ENCODE results near the gene GP1BA. TPM values are rescaled to one million over a fixed set of nuclear protein-coding genes. Genes with fewer than 3 reads are reported as not detected.

GP1BA gene
- total and polyA plus RNA-seq, 2 of the 8 experiments (the other 6 are each of a cell fraction or from before 2014, with no cell fraction given): not detected

DNA sequence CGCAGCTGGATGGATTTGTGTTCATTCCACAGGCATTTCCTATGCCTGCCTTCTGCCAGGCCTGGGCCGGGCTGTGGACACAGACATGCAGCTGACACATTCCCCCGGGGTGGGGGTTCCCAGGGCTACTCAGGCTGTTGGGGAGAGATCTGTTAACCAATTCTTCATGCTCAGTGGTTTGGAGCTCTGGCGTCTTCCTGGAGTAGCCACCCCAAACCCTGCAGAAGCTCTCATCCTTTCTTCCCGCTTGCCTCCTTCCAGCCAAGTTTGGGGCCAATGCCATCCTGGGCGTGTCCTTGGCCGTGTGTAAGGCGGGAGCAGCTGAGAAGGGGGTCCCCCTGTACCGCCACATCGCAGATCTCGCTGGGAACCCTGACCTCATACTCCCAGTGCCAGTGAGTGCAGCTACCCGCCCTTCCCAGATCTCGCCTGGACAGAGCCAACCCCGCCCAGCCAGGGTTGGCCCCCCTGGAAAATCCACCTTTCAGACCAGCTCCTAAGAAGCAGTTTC, 21.4 kb downstream of the GP1BA start (continued):
- TF ChIP-seq, protein P1, sequence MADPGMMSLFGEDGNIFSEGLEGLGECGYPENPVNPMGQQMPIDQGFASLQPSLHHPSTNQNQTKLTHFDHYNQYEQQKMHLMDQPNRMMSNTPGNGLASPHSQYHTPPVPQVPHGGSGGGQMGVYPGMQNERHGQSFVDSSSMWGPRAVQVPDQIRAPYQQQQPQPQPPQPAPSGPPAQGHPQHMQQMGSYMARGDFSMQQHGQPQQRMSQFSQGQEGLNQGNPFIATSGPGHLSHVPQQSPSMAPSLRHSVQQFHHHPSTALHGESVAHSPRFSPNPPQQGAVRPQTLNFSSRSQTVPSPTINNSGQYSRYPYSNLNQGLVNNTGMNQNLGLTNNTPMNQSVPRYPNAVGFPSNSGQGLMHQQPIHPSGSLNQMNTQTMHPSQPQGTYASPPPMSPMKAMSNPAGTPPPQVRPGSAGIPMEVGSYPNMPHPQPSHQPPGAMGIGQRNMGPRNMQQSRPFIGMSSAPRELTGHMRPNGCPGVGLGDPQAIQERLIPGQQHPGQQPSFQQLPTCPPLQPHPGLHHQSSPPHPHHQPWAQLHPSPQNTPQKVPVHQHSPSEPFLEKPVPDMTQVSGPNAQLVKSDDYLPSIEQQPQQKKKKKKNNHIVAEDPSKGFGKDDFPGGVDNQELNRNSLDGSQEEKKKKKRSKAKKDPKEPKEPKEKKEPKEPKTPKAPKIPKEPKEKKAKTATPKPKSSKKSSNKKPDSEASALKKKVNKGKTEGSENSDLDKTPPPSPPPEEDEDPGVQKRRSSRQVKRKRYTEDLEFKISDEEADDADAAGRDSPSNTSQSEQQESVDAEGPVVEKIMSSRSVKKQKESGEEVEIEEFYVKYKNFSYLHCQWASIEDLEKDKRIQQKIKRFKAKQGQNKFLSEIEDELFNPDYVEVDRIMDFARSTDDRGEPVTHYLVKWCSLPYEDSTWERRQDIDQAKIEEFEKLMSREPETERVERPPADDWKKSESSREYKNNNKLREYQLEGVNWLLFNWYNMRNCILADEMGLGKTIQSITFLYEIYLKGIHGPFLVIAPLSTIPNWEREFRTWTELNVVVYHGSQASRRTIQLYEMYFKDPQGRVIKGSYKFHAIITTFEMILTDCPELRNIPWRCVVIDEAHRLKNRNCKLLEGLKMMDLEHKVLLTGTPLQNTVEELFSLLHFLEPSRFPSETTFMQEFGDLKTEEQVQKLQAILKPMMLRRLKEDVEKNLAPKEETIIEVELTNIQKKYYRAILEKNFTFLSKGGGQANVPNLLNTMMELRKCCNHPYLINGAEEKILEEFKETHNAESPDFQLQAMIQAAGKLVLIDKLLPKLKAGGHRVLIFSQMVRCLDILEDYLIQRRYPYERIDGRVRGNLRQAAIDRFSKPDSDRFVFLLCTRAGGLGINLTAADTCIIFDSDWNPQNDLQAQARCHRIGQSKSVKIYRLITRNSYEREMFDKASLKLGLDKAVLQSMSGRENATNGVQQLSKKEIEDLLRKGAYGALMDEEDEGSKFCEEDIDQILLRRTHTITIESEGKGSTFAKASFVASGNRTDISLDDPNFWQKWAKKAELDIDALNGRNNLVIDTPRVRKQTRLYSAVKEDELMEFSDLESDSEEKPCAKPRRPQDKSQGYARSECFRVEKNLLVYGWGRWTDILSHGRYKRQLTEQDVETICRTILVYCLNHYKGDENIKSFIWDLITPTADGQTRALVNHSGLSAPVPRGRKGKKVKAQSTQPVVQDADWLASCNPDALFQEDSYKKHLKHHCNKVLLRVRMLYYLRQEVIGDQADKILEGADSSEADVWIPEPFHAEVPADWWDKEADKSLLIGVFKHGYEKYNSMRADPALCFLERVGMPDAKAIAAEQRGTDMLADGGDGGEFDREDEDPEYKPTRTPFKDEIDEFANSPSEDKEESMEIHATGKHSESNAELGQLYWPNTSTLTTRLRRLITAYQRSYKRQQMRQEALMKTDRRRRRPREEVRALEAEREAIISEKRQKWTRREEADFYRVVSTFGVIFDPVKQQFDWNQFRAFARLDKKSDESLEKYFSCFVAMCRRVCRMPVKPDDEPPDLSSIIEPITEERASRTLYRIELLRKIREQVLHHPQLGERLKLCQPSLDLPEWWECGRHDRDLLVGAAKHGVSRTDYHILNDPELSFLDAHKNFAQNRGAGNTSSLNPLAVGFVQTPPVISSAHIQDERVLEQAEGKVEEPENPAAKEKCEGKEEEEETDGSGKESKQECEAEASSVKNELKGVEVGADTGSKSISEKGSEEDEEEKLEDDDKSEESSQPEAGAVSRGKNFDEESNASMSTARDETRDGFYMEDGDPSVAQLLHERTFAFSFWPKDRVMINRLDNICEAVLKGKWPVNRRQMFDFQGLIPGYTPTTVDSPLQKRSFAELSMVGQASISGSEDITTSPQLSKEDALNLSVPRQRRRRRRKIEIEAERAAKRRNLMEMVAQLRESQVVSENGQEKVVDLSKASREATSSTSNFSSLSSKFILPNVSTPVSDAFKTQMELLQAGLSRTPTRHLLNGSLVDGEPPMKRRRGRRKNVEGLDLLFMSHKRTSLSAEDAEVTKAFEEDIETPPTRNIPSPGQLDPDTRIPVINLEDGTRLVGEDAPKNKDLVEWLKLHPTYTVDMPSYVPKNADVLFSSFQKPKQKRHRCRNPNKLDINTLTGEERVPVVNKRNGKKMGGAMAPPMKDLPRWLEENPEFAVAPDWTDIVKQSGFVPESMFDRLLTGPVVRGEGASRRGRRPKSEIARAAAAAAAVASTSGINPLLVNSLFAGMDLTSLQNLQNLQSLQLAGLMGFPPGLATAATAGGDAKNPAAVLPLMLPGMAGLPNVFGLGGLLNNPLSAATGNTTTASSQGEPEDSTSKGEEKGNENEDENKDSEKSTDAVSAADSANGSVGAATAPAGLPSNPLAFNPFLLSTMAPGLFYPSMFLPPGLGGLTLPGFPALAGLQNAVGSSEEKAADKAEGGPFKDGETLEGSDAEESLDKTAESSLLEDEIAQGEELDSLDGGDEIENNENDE (IDR thresholded peaks at IDR 0.05; ENCODE audit: insufficient replicate concordance, low read length): no peak
- no peak for TF ChIP-seq BACH1 (IDR thresholded peaks at IDR 0.05; ENCODE audit: low read length)
- TF ChIP-seq POU5F1 (IDR thresholded peaks at IDR 0.05; ENCODE audit: low read depth, low read length): no peak
- TF ChIP-seq NRF1 (IDR thresholded peaks at IDR 0.05; ENCODE audit: low read depth, low read length): no peak
- TF ChIP-seq TAF1 (IDR thresholded peaks at IDR 0.05; ENCODE audit: low read depth, low read length): no peak
- no peak for TF ChIP-seq ZNF274 (IDR thresholded peaks at IDR 0.05; ENCODE audit: borderline replicate concordance, extremely low read depth, low read length)
- no peak for TF ChIP-seq CEBPB (IDR thresholded peaks at IDR 0.05; ENCODE audit: low read depth, low read length)
- no peak for TF ChIP-seq TEAD4 (IDR thresholded peaks at IDR 0.05; ENCODE audit: low read depth, low read length)
- TF ChIP-seq, protein P2, sequence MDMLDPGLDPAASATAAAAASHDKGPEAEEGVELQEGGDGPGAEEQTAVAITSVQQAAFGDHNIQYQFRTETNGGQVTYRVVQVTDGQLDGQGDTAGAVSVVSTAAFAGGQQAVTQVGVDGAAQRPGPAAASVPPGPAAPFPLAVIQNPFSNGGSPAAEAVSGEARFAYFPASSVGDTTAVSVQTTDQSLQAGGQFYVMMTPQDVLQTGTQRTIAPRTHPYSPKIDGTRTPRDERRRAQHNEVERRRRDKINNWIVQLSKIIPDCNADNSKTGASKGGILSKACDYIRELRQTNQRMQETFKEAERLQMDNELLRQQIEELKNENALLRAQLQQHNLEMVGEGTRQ (IDR thresholded peaks at IDR 0.05; ENCODE audit: low read length): no peak
- TF ChIP-seq EZH2 (IDR thresholded peaks at IDR 0.05; ENCODE audit: low read depth, low read length, severe bottlenecking): no peak
- no peak for TF ChIP-seq CBX8 (IDR thresholded peaks at IDR 0.05; ENCODE audit: borderline replicate concordance, low read depth, low read length)
